H9 (cell line): Measurements from ENCODE around the gene DPP8. TPM values are rescaled to one million over a fixed set of nuclear protein-coding genes. Genes with fewer than 3 reads are reported as not detected.

Source experiments
- DNase-seq: peaks from one replicate; pipeline ENCODE4 v3.0.0-alpha.2; 2017
- H2AFZ ChIP-seq: one replicate; pipeline ENCODE4 v1.6.1; 2013; ENCODE audit warnings: mild to moderate bottlenecking, low read length, control low read depth, moderate library complexity
- H2AK5ac ChIP-seq: 2 replicates; pipeline ENCODE4 v1.6.1; 2013; ENCODE audit warnings: low read length, control low read depth, mixed read lengths; ENCODE audit not compliant: insufficient read length
- H2BK120ac ChIP-seq: one replicate; pipeline ENCODE4 v1.6.1; 2013; ENCODE audit warnings: low read depth, mild to moderate bottlenecking, low read length, control low read depth, inconsistent platforms; ENCODE audit not compliant: poor library complexity, severe bottlenecking
- H2BK12ac ChIP-seq: 2 replicates; pipeline ENCODE4 v1.6.1; 2013; ENCODE audit warnings: low read length, control low read depth, mixed read lengths, low read depth; ENCODE audit not compliant: insufficient read length
- H2BK15ac ChIP-seq: 2 replicates; pipeline ENCODE4 v1.6.1; 2013; ENCODE audit warnings: low read depth, low read length, control low read depth
- H2BK20ac ChIP-seq: one replicate; pipeline ENCODE4 v1.6.1; 2013; ENCODE audit warnings: low read depth, mild to moderate bottlenecking, low read length, control low read depth, inconsistent platforms; ENCODE audit not compliant: poor library complexity, severe bottlenecking
- H2BK5ac ChIP-seq: 2 replicates; pipeline ENCODE4 v1.6.1; 2013; ENCODE audit warnings: low read length, control low read depth, mixed read lengths; ENCODE audit not compliant: insufficient read length
- H3K14ac ChIP-seq: 2 replicates; pipeline ENCODE4 v1.6.1; 2013; ENCODE audit warnings: low read length, control low read depth; ENCODE audit not compliant: insufficient read depth
- H3K18ac ChIP-seq: 2 replicates; pipeline ENCODE4 v1.6.1; 2013; ENCODE audit warnings: low read depth, mild to moderate bottlenecking, mixed read lengths, low read length, control low read depth; ENCODE audit not compliant: insufficient read length
- H3K23ac ChIP-seq: 2 replicates; pipeline ENCODE4 v1.6.1; 2013; ENCODE audit warnings: low read length, control low read depth, mixed read lengths, low read depth; ENCODE audit not compliant: insufficient read length
- H3K23me2 ChIP-seq: 2 replicates; pipeline ENCODE4 v1.6.1; 2013; ENCODE audit warnings: low read depth, mild to moderate bottlenecking, mixed read lengths, low read length, control low read depth; ENCODE audit not compliant: insufficient read length, poor library complexity, severe bottlenecking
- H3K27ac ChIP-seq: 2 replicates; pipeline ENCODE4 v1.5.1; 2013; ENCODE audit warnings: low read length, control low read depth, mixed read lengths, low read depth; ENCODE audit not compliant: insufficient read length
- H3K27me3 ChIP-seq: 2 replicates; pipeline ENCODE4 v1.6.1; 2013; ENCODE audit warnings: low read length, control low read depth, inconsistent platforms; ENCODE audit not compliant: insufficient read depth
- H3K4ac ChIP-seq: 2 replicates; pipeline ENCODE4 v1.6.1; 2013; ENCODE audit warnings: low read depth, mild to moderate bottlenecking, control low read depth, inconsistent platforms, low read length, moderate library complexity
- H3K4me1 ChIP-seq: 2 replicates; pipeline ENCODE4 v1.6.1; 2013; ENCODE audit warnings: low read length, control low read depth, inconsistent platforms; ENCODE audit not compliant: insufficient read depth
- H3K4me2 ChIP-seq: 2 replicates; pipeline ENCODE4 v1.6.1; 2013; ENCODE audit warnings: low read length, control low read depth, mixed read lengths; ENCODE audit not compliant: insufficient read length, insufficient read depth
- H3K56ac ChIP-seq: 2 replicates; pipeline ENCODE4 v1.6.1; 2013; ENCODE audit warnings: low read depth, mild to moderate bottlenecking, mixed read lengths, low read length, control low read depth; ENCODE audit not compliant: insufficient read length
- H3K79me1 ChIP-seq: 2 replicates; pipeline ENCODE4 v1.6.1; 2013; ENCODE audit warnings: low read depth, mild to moderate bottlenecking, moderate library complexity, low read length, control low read depth, inconsistent platforms; ENCODE audit not compliant: insufficient read depth, poor library complexity, severe bottlenecking
- H3K79me2 ChIP-seq: 2 replicates; pipeline ENCODE4 v1.6.1; 2013; ENCODE audit warnings: low read length, control low read depth, inconsistent platforms; ENCODE audit not compliant: insufficient read depth
- H3K9ac ChIP-seq: 2 replicates; pipeline ENCODE4 v1.6.1; 2013; ENCODE audit warnings: low read length, control low read depth, mixed read lengths; ENCODE audit not compliant: insufficient read length; ENCODE audit errors: extremely low read depth
- H3K9me3 ChIP-seq: one replicate; pipeline ENCODE4 v1.6.1; 2013; ENCODE audit warnings: low read depth, low read length, inconsistent platforms; ENCODE audit not compliant: control insufficient read depth
- H3T11ph ChIP-seq: one replicate; pipeline ENCODE4 v1.6.1; 2013; ENCODE audit warnings: mild to moderate bottlenecking, low read length, control low read depth, inconsistent platforms
- H4K20me1 ChIP-seq: one replicate; pipeline ENCODE4 v1.6.1; 2013; ENCODE audit not compliant: control insufficient read depth, insufficient read length, insufficient read depth
- H4K5ac ChIP-seq: 2 replicates; pipeline ENCODE4 v1.6.1; 2013; ENCODE audit warnings: low read depth, mild to moderate bottlenecking, mixed read lengths, low read length, control low read depth; ENCODE audit not compliant: insufficient read length
- H4K8ac ChIP-seq: replicated peaks from 2 replicates; pipeline ENCODE4 v1.6.1; 2013; ENCODE audit warnings: low read length, control low read depth, mixed read lengths, low read depth; ENCODE audit not compliant: insufficient read length
- H4K91ac ChIP-seq: 2 replicates; pipeline ENCODE4 v1.6.1; 2013; ENCODE audit warnings: low read depth, mild to moderate bottlenecking, moderate library complexity, mixed read lengths, low read length, control low read depth; ENCODE audit not compliant: insufficient read length
- H3K27ac Mint-ChIP-seq, 3 experiments: 2 replicates in 2 of 3; 3 replicates in 1 of 3; pipeline ENCODE4 v1.8.0; 2020 to 2021; ENCODE audit warnings: mixed read lengths in 3 of 3, mild to moderate bottlenecking in 1 of 3, moderate library complexity in 1 of 3
- H3K27me3 Mint-ChIP-seq: 2 replicates; pipeline ENCODE4 v1.8.0; 2021; ENCODE audit warnings: low read depth, mild to moderate bottlenecking, moderate library complexity, mixed read lengths
- H3K36me3 Mint-ChIP-seq, 3 experiments: 2 replicates in 2 of 3; 3 replicates in 1 of 3; pipeline ENCODE4 v1.8.0; 2020 to 2021; ENCODE audit warnings: low read depth in 3 of 3, mixed read lengths in 3 of 3; ENCODE audit not compliant: insufficient read depth in 1 of 3
- H3K4me1 Mint-ChIP-seq, 2 experiments: 2 replicates each; pipeline ENCODE4 v1.8.0; 2020; ENCODE audit warnings: mixed read lengths in 2 of 2
- H3K4me3 Mint-ChIP-seq, 2 experiments: 2 replicates in 1 of 2; 3 replicates in 1 of 2; pipeline ENCODE4 v1.8.0; 2020 to 2021; ENCODE audit warnings: mild to moderate bottlenecking in 2 of 2, mixed read lengths in 2 of 2, moderate library complexity in 1 of 2
- H3K9me3 Mint-ChIP-seq, 2 experiments: 2 replicates in 1 of 2; 3 replicates in 1 of 2; pipeline ENCODE4 v1.8.0; 2020; ENCODE audit warnings: mild to moderate bottlenecking in 2 of 2, mixed read lengths in 2 of 2, moderate library complexity in 1 of 2
- WGBS: extraction: QIAGEN DNeasy Blood & Tissue Kit; methylation state at CpG from one replicate; pipeline ENCODE4 v1.1.7; 2013; ENCODE audit warnings: missing lambda C conversion rate, low lambda C conversion rate, mixed read lengths; ENCODE audit not compliant: insufficient read length; ENCODE audit errors: extremely low coverage; 5-methylcytosine and 5-hydroxymethylcytosine counted together
- total RNA-seq: library from RNA; stranded (reverse); gene quantifications from 2 replicates; pipeline ENCODE4 v1.2.1, GENCODE V29; 2021
- TF ChIP-seq, protein P1 (sequence below): fragments of 200-600 bp; sonication (generic); conservative IDR thresholded peaks from 3 replicates; pipeline ENCODE4 v1.8.0; 2021; ENCODE audit warnings: antibody characterized with exemption, mild to moderate bottlenecking

The DPP8 gene
- total RNA-seq, 1 experiment from 2014 or later: 26.6 TPM

GRCh38 chr15:65484876-65485275 lies 32.6 kb downstream of the DPP8 start:
- H2BK12ac ChIP-seq: no peak overlapping the region
- H2BK20ac ChIP-seq: no peak overlapping the region
- H3K4ac ChIP-seq: no peak overlapping the region
- Mint-ChIP-seq H3K9me3 (no peaks in the 10 kb centered on the region), H3K27ac (no peak overlapping the region; a peak in 1 of 7 replicates), H3K4me1 (no peaks in the 10 kb centered on the region), H3K4me3 (no peak overlapping the region), H3K36me3 (peaks cover 33 to 76% (median 63%) of the 10 kb centered on the region in 3 experiments; a peak in 6 of 7 replicates), H3K27me3 (no peaks in the 10 kb centered on the region)
- no peak overlapping the region for H2BK120ac ChIP-seq
- H2AFZ ChIP-seq: no peak overlapping the region
- H2BK15ac ChIP-seq: no peak overlapping the region
- H3K18ac ChIP-seq: no peak overlapping the region
- no peaks in the 10 kb centered on the region for H3K4me1 ChIP-seq
- H4K5ac ChIP-seq: no peak overlapping the region
- peaks cover 3% of the 10 kb centered on the region for H3K79me1 ChIP-seq
- H3K27me3 ChIP-seq: no peaks in the 10 kb centered on the region
- H3K14ac ChIP-seq: no peak overlapping the region
- no peak overlapping the region for H2AK5ac ChIP-seq
- no peak overlapping the region for H3T11ph ChIP-seq
- no peak overlapping the region for H3K9ac ChIP-seq
- H4K91ac ChIP-seq: no peak overlapping the region
- DNase-seq: no peak
- TF ChIP-seq, protein P1, sequence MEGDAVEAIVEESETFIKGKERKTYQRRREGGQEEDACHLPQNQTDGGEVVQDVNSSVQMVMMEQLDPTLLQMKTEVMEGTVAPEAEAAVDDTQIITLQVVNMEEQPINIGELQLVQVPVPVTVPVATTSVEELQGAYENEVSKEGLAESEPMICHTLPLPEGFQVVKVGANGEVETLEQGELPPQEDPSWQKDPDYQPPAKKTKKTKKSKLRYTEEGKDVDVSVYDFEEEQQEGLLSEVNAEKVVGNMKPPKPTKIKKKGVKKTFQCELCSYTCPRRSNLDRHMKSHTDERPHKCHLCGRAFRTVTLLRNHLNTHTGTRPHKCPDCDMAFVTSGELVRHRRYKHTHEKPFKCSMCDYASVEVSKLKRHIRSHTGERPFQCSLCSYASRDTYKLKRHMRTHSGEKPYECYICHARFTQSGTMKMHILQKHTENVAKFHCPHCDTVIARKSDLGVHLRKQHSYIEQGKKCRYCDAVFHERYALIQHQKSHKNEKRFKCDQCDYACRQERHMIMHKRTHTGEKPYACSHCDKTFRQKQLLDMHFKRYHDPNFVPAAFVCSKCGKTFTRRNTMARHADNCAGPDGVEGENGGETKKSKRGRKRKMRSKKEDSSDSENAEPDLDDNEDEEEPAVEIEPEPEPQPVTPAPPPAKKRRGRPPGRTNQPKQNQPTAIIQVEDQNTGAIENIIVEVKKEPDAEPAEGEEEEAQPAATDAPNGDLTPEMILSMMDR: no peak
- no peak overlapping the region for H3K23ac ChIP-seq
- no peak overlapping the region for H4K8ac ChIP-seq
- no peak overlapping the region for H3K4me2 ChIP-seq
- H4K20me1 ChIP-seq: no peaks in the 10 kb centered on the region
- no CpG with 5 or more reads among the region's 4 CpGs for WGBS
- H3K56ac ChIP-seq: no peak overlapping the region
- no peaks in the 10 kb centered on the region for H3K9me3 ChIP-seq
- H3K23me2 ChIP-seq: no peaks in the 10 kb centered on the region
- H3K27ac ChIP-seq: no peak overlapping the region
- no peak overlapping the region for H2BK5ac ChIP-seq
- H3K79me2 ChIP-seq: no peaks in the 10 kb centered on the region
